HepG2 (cell line): ENCODE measurements around the gene ATRN. TPM values are rescaled to one million over a fixed set of nuclear protein-coding genes. Genes with fewer than 3 reads are reported as not detected.

ENCODE experiments used
- ARHGAP35 ChIP-seq: sonication (generic); formaldehyde crosslinking; IDR thresholded peaks from 2 replicates; pipeline ENCODE4 v1.9.0; 2022; ENCODE audit warnings: mild to moderate bottlenecking, inconsistent platforms, moderate library complexity, missing genetic modification reagents, borderline replicate concordance
- KLF13 ChIP-seq: sonication (generic); formaldehyde crosslinking; IDR thresholded peaks from 2 replicates; pipeline ENCODE4 v1.4.0; 2020; ENCODE audit warnings: mild to moderate bottlenecking, missing genetic modification reagents
- SATB2 ChIP-seq: sonication (generic); formaldehyde crosslinking; IDR thresholded peaks from 2 replicates; pipeline ENCODE4 v1.5.0; 2020; ENCODE audit warnings: missing genetic modification reagents
- ZNF253 ChIP-seq: sonication (generic); formaldehyde crosslinking; IDR thresholded peaks from 2 replicates; pipeline ENCODE4 v1.8.0; 2022; ENCODE audit warnings: mild to moderate bottlenecking, missing genetic modification reagents, borderline replicate concordance
- ZNF484 ChIP-seq: sonication (generic); formaldehyde crosslinking; IDR thresholded peaks from 2 replicates; pipeline ENCODE4 v1.5.1; 2020; ENCODE audit warnings: mild to moderate bottlenecking, low read depth, missing genetic modification reagents, borderline replicate concordance
- ZNF530 ChIP-seq: sonication (generic); formaldehyde crosslinking; IDR thresholded peaks from 2 replicates; pipeline ENCODE4 v1.5.0; 2020; ENCODE audit warnings: low read depth, mild to moderate bottlenecking, missing genetic modification reagents
- ZSCAN20 ChIP-seq: sonication (generic); formaldehyde crosslinking; IDR thresholded peaks from 2 replicates; pipeline ENCODE4 v1.4.0; 2020; ENCODE audit warnings: missing genetic modification reagents, mild to moderate bottlenecking, borderline replicate concordance
- ZZZ3 ChIP-seq: sonication (generic); formaldehyde crosslinking; IDR thresholded peaks from 2 replicates; pipeline ENCODE4 v1.4.0; 2020; ENCODE audit warnings: missing genetic modification reagents, mild to moderate bottlenecking, borderline replicate concordance
- polyA plus RNA-seq, 8 experiments: library from polyadenylated mRNA; depleted of rRNA in 3 of 8; stranded (reverse) in 7 of 8; unstranded in 1 of 8; fragments of >200 nt; fragmentation: Illumina TruSeq in 4 of 8; extraction: Trizol in 4 of 8; gene quantifications; 2 replicates each; pipeline versions ENCODE4 v1.2.1 to v1.2.3, GENCODE V29; 2011 to 2016; ENCODE audit warnings: low read depth in 4 of 8, missing spikeins in 1 of 8, mixed read lengths in 1 of 8; ENCODE audit not compliant: insufficient read depth in 1 of 8
- total RNA-seq, 5 experiments: library from RNA; depleted of rRNA; stranded (reverse); fragments of >200 nt; fragmentation: Illumina TruSeq; extraction: Trizol; gene quantifications; 2 replicates each; pipeline ENCODE4 v1.2.3, GENCODE V29; 2016; ENCODE audit warnings: low read depth in 1 of 5
- TF ChIP-seq, protein P1 (sequence below): sonication (generic); formaldehyde crosslinking; IDR thresholded peaks from 2 replicates; pipeline ENCODE4 v1.4.0; 2020; ENCODE audit warnings: missing genetic modification reagents
- TF ChIP-seq, protein P2 (sequence below): sonication (generic); formaldehyde crosslinking; IDR thresholded peaks from 2 replicates; pipeline ENCODE4 v1.5.0; 2020; ENCODE audit warnings: missing genetic modification reagents
- TF ChIP-seq, protein P3 (sequence below): sonication (generic); formaldehyde crosslinking; IDR thresholded peaks from 2 replicates; pipeline ENCODE4 v1.5.1; 2020; ENCODE audit warnings: mild to moderate bottlenecking, missing genetic modification reagents, moderate library complexity

Gene ATRN
- total and polyA plus RNA-seq, 2 of the 13 experiments (the other 11 are each of a cell fraction or from before 2014, with no cell fraction given), result 44.2 to 81.1 TPM

DNA sequence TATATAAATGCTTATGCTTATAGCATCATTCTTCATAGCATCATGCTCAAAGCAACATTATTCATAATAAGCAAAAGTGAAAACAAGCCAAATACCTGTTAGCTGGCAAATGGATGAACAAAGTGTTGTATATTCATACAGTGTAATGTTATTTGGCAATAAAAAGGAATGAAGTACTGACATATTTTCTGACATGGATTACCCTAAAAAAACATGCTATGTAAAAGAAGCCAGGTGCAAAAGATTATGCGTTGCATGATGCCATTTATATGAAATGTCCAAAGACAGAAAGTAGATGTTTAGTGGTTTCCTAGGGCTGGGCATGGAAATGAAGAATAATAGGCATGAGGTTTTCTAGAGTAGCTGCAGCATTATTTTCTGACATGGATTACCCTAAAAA lies 115.3 kb downstream of the ATRN start (continued):
- TF ChIP-seq ZZZ3 (CRISPR knock-in tag), result no peak
- TF ChIP-seq, protein P1, sequence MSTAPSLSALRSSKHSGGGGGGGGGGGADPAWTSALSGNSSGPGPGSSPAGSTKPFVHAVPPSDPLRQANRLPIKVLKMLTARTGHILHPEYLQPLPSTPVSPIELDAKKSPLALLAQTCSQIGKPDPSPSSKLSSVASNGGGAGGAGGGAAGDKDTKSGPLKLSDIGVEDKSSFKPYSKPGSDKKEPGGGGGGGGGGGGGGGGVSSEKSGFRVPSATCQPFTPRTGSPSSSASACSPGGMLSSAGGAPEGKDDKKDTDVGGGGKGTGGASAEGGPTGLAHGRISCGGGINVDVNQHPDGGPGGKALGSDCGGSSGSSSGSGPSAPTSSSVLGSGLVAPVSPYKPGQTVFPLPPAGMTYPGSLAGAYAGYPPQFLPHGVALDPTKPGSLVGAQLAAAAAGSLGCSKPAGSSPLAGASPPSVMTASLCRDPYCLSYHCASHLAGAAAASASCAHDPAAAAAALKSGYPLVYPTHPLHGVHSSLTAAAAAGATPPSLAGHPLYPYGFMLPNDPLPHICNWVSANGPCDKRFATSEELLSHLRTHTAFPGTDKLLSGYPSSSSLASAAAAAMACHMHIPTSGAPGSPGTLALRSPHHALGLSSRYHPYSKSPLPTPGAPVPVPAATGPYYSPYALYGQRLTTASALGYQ (CRISPR knock-in tag), result no peak
- no peak for TF ChIP-seq ZNF484
- TF ChIP-seq KLF13 (CRISPR knock-in tag), result no peak
- TF ChIP-seq ARHGAP35 (CRISPR knock-in tag), result no peak
- TF ChIP-seq ZNF253 (CRISPR knock-in tag), result no peak
- TF ChIP-seq, protein P2, sequence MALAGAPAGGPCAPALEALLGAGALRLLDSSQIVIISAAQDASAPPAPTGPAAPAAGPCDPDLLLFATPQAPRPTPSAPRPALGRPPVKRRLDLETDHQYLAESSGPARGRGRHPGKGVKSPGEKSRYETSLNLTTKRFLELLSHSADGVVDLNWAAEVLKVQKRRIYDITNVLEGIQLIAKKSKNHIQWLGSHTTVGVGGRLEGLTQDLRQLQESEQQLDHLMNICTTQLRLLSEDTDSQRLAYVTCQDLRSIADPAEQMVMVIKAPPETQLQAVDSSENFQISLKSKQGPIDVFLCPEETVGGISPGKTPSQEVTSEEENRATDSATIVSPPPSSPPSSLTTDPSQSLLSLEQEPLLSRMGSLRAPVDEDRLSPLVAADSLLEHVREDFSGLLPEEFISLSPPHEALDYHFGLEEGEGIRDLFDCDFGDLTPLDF, result no peak
- TF ChIP-seq ZSCAN20, result no peak
- TF ChIP-seq SATB2, result no peak
- no peak for TF ChIP-seq ZNF530 (CRISPR knock-in tag)
- TF ChIP-seq, protein P3, sequence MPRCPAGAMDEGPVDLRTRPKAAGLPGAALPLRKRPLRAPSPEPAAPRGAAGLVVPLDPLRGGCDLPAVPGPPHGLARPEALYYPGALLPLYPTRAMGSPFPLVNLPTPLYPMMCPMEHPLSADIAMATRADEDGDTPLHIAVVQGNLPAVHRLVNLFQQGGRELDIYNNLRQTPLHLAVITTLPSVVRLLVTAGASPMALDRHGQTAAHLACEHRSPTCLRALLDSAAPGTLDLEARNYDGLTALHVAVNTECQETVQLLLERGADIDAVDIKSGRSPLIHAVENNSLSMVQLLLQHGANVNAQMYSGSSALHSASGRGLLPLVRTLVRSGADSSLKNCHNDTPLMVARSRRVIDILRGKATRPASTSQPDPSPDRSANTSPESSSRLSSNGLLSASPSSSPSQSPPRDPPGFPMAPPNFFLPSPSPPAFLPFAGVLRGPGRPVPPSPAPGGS (CRISPR knock-in tag), result no peak
